Smooth muscle cell (in vitro differentiated cells): Measurements from ENCODE around the gene TRAF7. TPM values are rescaled to one million over a fixed set of nuclear protein-coding genes. Genes with fewer than 3 reads are reported as not detected.
"Not testable (repeated sequence)": the region's sequence is repeated elsewhere in the genome, so short reads cannot be mapped to it uniquely, and the experiment has no call there.

Experiments used
- DNase-seq: peaks from one replicate; lab custom pipeline; 2025; ENCODE audit not compliant: unreplicated experiment; lab: John Stamatoyannopoulos, UW
- H2AFZ ChIP-seq: fragments of 200-600 bp; sonication (generic); 2 replicates; pipeline ENCODE4 v1.6.0; 2016; ENCODE audit warnings: antibody characterized with exemption, low read depth, mild to moderate bottlenecking
- H3F3A ChIP-seq: fragments of 200-600 bp; sonication (generic); 2 replicates; pipeline ENCODE4 v1.6.0; 2017; ENCODE audit warnings: antibody characterized with exemption, low read depth
- H3K27ac ChIP-seq: fragments of 200-600 bp; sonication (generic); 2 replicates; pipeline ENCODE4 v1.5.1; 2016; ENCODE audit warnings: low read depth, mild to moderate bottlenecking
- H3K27me3 ChIP-seq: fragments of 200-600 bp; sonication (generic); 2 replicates; pipeline ENCODE4 v1.6.1; 2016; ENCODE audit warnings: low read depth, mild to moderate bottlenecking
- H3K36me3 ChIP-seq: fragments of 200-600 bp; sonication (generic); 2 replicates; pipeline ENCODE4 v1.5.1; 2016; ENCODE audit warnings: low read depth
- H3K4me1 ChIP-seq: fragments of 200-600 bp; sonication (generic); 2 replicates; pipeline ENCODE4 v1.5.1; 2016; ENCODE audit warnings: low read depth
- H3K4me2 ChIP-seq: fragments of 200-600 bp; sonication (generic); 2 replicates; pipeline ENCODE4 v1.6.0; 2016; ENCODE audit warnings: mild to moderate bottlenecking
- H3K4me3 ChIP-seq: fragments of 200-600 bp; sonication (generic); 2 replicates; pipeline ENCODE4 v1.5.1; 2016; ENCODE audit warnings: mild to moderate bottlenecking
- H3K79me2 ChIP-seq: fragments of 200-600 bp; sonication (generic); 2 replicates; pipeline ENCODE4 v1.6.0; 2016; ENCODE audit warnings: low read depth, mild to moderate bottlenecking
- H3K9ac ChIP-seq: fragments of 200-600 bp; sonication (generic); 2 replicates; pipeline ENCODE4 v1.6.0; 2016; ENCODE audit warnings: low read depth
- H3K9me3 ChIP-seq: fragments of 200-600 bp; sonication (generic); replicated peaks from 2 replicates; pipeline ENCODE4 v1.5.1; 2016; ENCODE audit warnings: low read depth
- H4K20me1 ChIP-seq: fragments of 200-600 bp; sonication (generic); 2 replicates; pipeline ENCODE4 v1.6.0; 2016; ENCODE audit warnings: low read depth
- CTCF ChIP-seq: fragments of 200-600 bp; sonication (generic); IDR thresholded peaks from 2 replicates; pipeline ENCODE4 v1.5.1; 2017; ENCODE audit warnings: borderline replicate concordance, mild to moderate bottlenecking, antibody characterized with exemption; ENCODE audit not compliant: insufficient read depth, poor library complexity, severe bottlenecking
- WGBS: methylation state at CpG from one replicate; pipeline ENCODE4 v1.1.7; 2016; ENCODE audit warnings: low lambda C conversion rate; 5-methylcytosine and 5-hydroxymethylcytosine counted together
- polyA plus RNA-seq: library from polyadenylated mRNA; unstranded; fragments of >200 nt; fragmentation: Nextera tagmentation; extraction: Ambion mirVana; gene quantifications from 2 replicates; pipeline ENCODE4 v1.2.1, GENCODE V29; 2016
- total RNA-seq: library from RNA; depleted of rRNA; stranded (reverse); fragments of >200 nt; gene quantifications from 2 replicates; pipeline ENCODE4 v1.2.3, GENCODE V29; 2014

The TRAF7 gene
- total and polyA plus RNA-seq, 2 experiments from 2014 or later = 27.5 to 52.6 TPM

DNA sequence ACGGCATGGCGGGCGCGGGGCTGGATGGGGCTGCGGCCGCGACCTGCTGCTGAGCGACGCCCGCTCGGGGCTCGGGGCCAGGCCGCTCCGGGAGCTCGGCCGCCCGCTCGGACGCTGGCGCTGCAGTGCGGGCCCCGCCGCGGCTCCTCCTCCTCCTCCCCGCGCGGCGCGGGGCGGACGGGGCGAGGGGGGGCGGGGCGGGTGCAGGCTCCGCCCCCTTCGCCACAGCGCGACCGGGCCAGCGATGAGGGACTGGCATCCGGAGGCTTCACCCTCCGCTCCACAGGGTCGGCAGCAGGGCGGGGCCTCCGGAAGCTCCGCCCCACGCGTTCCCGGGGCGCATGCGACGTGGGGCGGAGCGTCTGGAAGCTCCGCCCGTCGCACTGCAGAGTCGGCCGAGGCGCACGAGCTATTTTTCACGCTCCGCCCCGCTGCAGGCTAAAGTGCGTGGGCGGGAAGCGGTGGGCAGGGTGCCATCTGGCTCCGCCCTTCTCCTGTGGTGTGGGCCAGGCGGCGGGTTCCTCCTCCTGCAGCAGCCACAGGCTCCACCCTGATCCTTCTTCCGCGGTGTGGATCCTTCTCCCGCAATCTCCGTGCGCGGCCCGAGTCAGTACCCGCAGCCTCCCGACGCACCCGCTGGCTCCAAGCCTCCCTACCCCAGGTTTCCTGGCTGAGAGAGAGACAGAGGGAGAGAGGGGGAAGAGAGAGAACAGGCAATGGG, 19.7 kb upstream of the TRAF7 start, which contains the start of gene PKD1:
Gene PKD1, minus strand, starts transcription at position 129 of the 721 bp plus-strand sequence. CDS start 209 bp downstream, outside the sequence.
- Histone ChIP-seq H4K20me1 (peaks cover 20% of the 10 kb centered on the region), H3K4me2 (peak within 1 kb of the TSS; percentile 85), H3K79me2 (peaks cover 27% of the 10 kb centered on the region), H3K4me3 (peak within 1 kb of the TSS; percentile 75)
- WGBS = 0% methylated on average over 32 of the region's 81 CpGs
- H3K27me3 ChIP-seq, H3K27ac ChIP-seq, H2AFZ ChIP-seq, H3F3A ChIP-seq, H3K36me3 ChIP-seq, H3K9ac ChIP-seq, H3K9me3 ChIP-seq, H3K4me1 ChIP-seq: not testable (repeated sequence)
- DNase-seq = peak; percentile 53

DNA sequence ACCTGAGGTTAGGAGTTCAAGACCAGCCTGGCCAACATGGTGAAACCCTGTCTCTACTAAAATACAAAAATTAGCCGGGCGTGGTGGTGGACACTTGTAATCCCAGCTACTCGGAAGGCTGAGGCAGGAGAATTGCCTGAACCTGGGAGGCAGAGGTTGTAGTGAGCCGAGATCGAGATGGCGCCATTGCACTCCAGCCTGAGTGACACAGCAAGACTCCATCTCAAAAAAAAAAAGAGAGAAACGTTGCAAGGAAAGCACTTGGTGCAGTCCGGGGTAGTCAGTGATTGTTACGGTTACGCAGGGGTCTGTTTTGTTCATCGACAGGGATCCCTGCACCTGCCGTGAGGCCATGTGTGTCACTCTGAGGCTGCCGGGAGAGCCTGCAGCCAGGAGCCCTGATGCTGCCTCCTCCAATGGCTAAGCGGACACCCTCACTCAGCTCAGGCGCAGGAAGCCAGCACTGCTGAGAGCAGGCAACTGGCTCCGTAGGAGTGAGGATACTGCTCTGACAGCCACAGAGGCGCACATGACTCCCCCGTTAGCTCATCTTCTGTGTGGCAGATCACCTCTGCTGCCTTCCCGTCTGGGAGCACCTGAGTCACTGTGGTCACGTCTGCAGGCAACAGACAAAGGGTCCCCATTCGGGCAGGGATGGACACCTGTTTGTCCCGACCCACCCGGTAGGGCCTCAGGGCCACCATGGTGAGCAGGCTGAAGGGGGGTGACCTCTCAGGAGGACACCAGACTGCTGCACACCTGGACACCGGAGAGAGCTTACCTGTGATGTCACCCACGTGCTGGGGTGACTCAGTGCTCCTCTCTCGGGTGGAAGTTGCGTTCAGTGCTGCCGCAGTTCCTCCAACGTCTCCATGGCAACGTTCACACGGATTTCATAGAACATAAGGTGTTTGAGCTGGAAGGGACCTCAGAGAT, 12.4 kb upstream of the TRAF7 start:
- no peak for DNase-seq
- Histone ChIP-seq H3K9me3 (no peaks in the 10 kb centered on the region), H3K79me2 (no peaks in the 10 kb centered on the region), H3K4me1 (no peaks in the 10 kb centered on the region), H3K36me3 (no peaks in the 10 kb centered on the region), H3K4me2 (no peak overlapping the region), H3K27ac (peak overlapping the region; percentile 44), H3K9ac (no peak overlapping the region), H3K4me3 (no peak overlapping the region), H3K27me3 (no peaks in the 10 kb centered on the region), H3F3A (peaks cover 8% of the 10 kb centered on the region), H2AFZ (no peak overlapping the region), H4K20me1 (peaks cover 13% of the 10 kb centered on the region)
- no peak for TF ChIP-seq CTCF
- 87% methylated on average over 31 of the region's 31 CpGs for WGBS

GRCh38 chr16:2143878-2144485, 11.6 kb upstream of the TRAF7 start:
- Histone ChIP-seq H3K4me2 (no peak overlapping the region), H4K20me1 (peaks cover 19% of the 10 kb centered on the region), H3K36me3 (no peaks in the 10 kb centered on the region), H3K9me3 (no peaks in the 10 kb centered on the region), H3K27me3 (no peaks in the 10 kb centered on the region), H3K9ac (peak overlapping the region; percentile 34), H3K4me3 (no peak overlapping the region), H2AFZ (no peak overlapping the region), H3K4me1 (no peaks in the 10 kb centered on the region), H3K79me2 (no peaks in the 10 kb centered on the region), H3F3A (peaks cover 8% of the 10 kb centered on the region), H3K27ac (peak overlapping the region; percentile 44)
- TF ChIP-seq CTCF = no peak
- 82% methylated on average over 17 of the region's 17 CpGs for WGBS
- DNase-seq = no peak

DNA sequence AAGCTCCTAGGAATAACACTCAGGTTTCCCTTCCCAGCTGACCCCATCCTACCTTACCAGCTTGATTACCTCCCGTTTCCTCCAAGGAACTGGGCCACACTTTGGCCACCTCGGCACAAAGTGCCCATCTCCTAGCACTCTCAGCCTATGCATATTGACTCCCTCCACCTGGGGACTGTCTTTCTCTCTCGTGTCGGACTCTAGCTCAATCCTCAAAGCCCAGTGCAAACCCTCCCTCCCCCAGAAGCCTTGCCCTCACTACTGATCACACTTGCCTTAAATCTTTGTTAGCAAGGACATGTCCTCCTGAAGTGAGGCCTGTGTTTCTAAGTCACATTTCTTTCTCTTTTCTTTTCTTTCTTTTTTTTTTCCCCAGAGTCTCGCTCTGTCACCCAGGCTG, 9.7 kb upstream of the TRAF7 start:
- Histone ChIP-seq H3K27me3 (no peaks in the 10 kb centered on the region), H3K4me1 (peaks cover 14% of the 10 kb centered on the region), H3K4me3 (no peak overlapping the region), H3K36me3 (no peaks in the 10 kb centered on the region), H3F3A (peaks cover 10% of the 10 kb centered on the region), H2AFZ (no peak overlapping the region), H4K20me1 (peaks cover 37% of the 10 kb centered on the region), H3K27ac (no peak overlapping the region), H3K9me3 (no peaks in the 10 kb centered on the region), H3K79me2 (no peaks in the 10 kb centered on the region), H3K9ac (no peak overlapping the region), H3K4me2 (no peak overlapping the region)
- WGBS = 83% methylated on average over 5 of the region's 5 CpGs
- no peak for DNase-seq
- TF ChIP-seq CTCF = no peak
